A673 (cell line): ENCODE data around the gene XPNPEP2. TPM values are rescaled to one million over a fixed set of nuclear protein-coding genes. Genes with fewer than 3 reads are reported as not detected.
"Not testable (repeated sequence)": the region's sequence is repeated elsewhere in the genome, so short reads cannot be mapped to it uniquely, and the experiment has no call there.

Source experiments
- BruUV-seq: library from RNA; stranded (reverse); fragments of 400-500 nt; replicated peaks from 2 replicates; lab custom pipeline; 2021; lab: Mats Ljungman, UMichigan
- CTCF ChIA-PET: fragments of 300-600 bp; sonication (Branson Sonifier 250); formaldehyde crosslinking; loops from one replicate; lab custom pipeline; 2022; ENCODE audit warnings: antibody characterized with exemption; lab: Charles Lee
- POLR2A ChIA-PET: fragments of 300-600 bp; sonication (Branson Sonifier 250); formaldehyde crosslinking; loops from one replicate; lab custom pipeline; 2022; ENCODE audit warnings: antibody characterized with exemption; ENCODE audit not compliant: low non-redundant PET; lab: Charles Lee
- DNase-seq: peaks from one replicate; pipeline ENCODE4 v3.0.0-alpha.2; 2015; ENCODE audit warnings: low spot score
- H3K27ac ChIP-seq: fragments of 200-600 bp; sonication (generic); 2 replicates; pipeline ENCODE4 v1.5.1; 2016; ENCODE audit warnings: mixed run types, low read depth, mild to moderate bottlenecking, mixed read lengths, antibody characterized with exemption, low read length; ENCODE audit not compliant: poor library complexity, severe bottlenecking
- H3K27me3 ChIP-seq: fragments of 200-600 bp; sonication (generic); replicated peaks from 2 replicates; pipeline ENCODE4 v1.6.1; 2017; ENCODE audit warnings: mixed run types, low read depth, mild to moderate bottlenecking, mixed read lengths, antibody characterized with exemption, low read length; ENCODE audit not compliant: insufficient read depth, poor library complexity
- H3K36me3 ChIP-seq: fragments of 200-600 bp; sonication (generic); 2 replicates; pipeline ENCODE4 v1.6.1; 2016; ENCODE audit warnings: mixed run types, mild to moderate bottlenecking, mixed read lengths, antibody characterized with exemption, low read length; ENCODE audit not compliant: insufficient read depth, poor library complexity, severe bottlenecking
- H3K4me1 ChIP-seq: fragments of 200-600 bp; sonication (generic); 2 replicates; pipeline ENCODE4 v1.6.1; 2017; ENCODE audit warnings: mixed run types, mild to moderate bottlenecking, mixed read lengths, antibody characterized with exemption, low read length; ENCODE audit not compliant: insufficient read depth, poor library complexity, severe bottlenecking
- H3K4me3 ChIP-seq: fragments of 200-600 bp; sonication (generic); 2 replicates; pipeline ENCODE4 v1.5.1; 2016; ENCODE audit warnings: low read depth, mixed run types, mild to moderate bottlenecking, mixed read lengths, low read length; ENCODE audit not compliant: poor library complexity, severe bottlenecking
- H3K9me3 ChIP-seq: fragments of 200-600 bp; sonication (generic); 2 replicates; pipeline ENCODE4 v1.6.1; 2016; ENCODE audit warnings: mixed run types, low read depth, mild to moderate bottlenecking, mixed read lengths, antibody characterized with exemption, low read length; ENCODE audit not compliant: poor library complexity, severe bottlenecking
- EZH2 ChIP-seq: fragments of 200-600 bp; sonication (generic); IDR thresholded peaks from 2 replicates; pipeline ENCODE4 v1.6.1; 2017; ENCODE audit warnings: borderline replicate concordance, low read depth, mild to moderate bottlenecking, mixed read lengths, antibody characterized with exemption, low read length; ENCODE audit not compliant: poor library complexity, severe bottlenecking
- intact Hi-C: fragments of 100-400 bp; cut with micrococcal nuclease; formaldehyde crosslinking; loops from one replicate; pipeline ENCODE4 v1.10.0; 2022; ENCODE audit not compliant: unreplicated experiment
- total RNA-seq: library from RNA; stranded (reverse); gene quantifications from 2 replicates; pipeline ENCODE4 v1.2.3, GENCODE V29; 2021
- TF ChIP-seq, protein P1 (sequence below): fragments of 300-800, 200-600 bp; sonication (generic); conservative IDR thresholded peaks from 2 replicates; pipeline ENCODE4 v1.5.1; 2017; ENCODE audit warnings: low read depth, mild to moderate bottlenecking, antibody characterized with exemption, low read length, moderate library complexity, mixed read lengths

The XPNPEP2 gene
- total RNA-seq, 1 experiment from 2014 or later = not detected

DNA sequence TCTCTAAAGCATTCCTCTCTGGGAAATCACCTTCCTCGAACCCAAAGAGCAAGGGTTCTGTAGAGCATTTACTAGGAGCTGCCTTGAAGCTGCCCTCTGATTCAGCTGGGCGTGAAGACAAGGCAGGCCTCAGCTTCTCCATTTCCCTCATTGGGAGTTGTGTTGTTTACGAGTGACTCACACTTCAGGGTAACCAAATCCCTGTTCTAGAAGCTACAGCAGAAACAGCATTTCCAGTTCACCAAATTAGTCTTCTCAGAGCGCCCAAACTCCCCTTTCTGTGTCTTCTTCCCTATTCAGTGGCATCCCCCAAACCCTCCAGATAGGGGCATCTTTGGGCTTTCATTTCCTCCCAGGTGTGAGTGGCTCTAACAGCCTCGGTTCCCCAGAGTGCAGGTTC, 863 bp upstream of the XPNPEP2 start:
- Histone ChIP-seq H3K4me3 (no peak overlapping the region), H3K9me3 (no peaks in the 10 kb centered on the region), H3K27ac (no peak overlapping the region), H3K36me3 (no peaks in the 10 kb centered on the region), H3K4me1 (no peaks in the 10 kb centered on the region), H3K27me3 (no peaks in the 10 kb centered on the region)
- ChIA-PET POLR2A (no interaction called here), CTCF (no interaction called here)
- intact Hi-C loops = no loop called here
- TF ChIP-seq, protein P1, sequence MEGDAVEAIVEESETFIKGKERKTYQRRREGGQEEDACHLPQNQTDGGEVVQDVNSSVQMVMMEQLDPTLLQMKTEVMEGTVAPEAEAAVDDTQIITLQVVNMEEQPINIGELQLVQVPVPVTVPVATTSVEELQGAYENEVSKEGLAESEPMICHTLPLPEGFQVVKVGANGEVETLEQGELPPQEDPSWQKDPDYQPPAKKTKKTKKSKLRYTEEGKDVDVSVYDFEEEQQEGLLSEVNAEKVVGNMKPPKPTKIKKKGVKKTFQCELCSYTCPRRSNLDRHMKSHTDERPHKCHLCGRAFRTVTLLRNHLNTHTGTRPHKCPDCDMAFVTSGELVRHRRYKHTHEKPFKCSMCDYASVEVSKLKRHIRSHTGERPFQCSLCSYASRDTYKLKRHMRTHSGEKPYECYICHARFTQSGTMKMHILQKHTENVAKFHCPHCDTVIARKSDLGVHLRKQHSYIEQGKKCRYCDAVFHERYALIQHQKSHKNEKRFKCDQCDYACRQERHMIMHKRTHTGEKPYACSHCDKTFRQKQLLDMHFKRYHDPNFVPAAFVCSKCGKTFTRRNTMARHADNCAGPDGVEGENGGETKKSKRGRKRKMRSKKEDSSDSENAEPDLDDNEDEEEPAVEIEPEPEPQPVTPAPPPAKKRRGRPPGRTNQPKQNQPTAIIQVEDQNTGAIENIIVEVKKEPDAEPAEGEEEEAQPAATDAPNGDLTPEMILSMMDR = no peak
- TF ChIP-seq EZH2 = no peak
- BruUV-seq = no TSS peak
- no peak for DNase-seq

DNA sequence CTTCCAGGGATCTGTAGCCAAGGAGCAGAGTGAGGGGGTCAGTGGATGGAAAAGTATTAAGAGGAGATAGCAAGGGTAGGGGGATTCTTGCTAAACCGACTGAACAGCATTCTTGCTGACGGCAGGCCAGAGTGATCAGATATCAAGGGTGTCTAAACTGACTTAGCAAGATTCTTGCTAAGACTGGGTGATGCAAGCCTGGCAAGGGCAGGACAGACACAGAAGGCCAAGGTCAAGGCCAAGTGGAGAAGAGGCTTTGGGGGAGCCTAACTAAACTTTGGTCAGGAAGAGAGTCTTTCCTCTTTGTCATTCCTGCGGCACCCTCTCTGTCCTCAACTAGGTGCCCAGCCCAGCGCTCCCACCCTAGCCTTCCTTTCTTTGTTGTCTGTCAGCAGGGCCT, 799 bp downstream of the XPNPEP2 start:
- H3K4me3 ChIP-seq = no peak overlapping the region
- ChIA-PET POLR2A (no interaction called here), CTCF (no interaction called here)
- BruUV-seq = no TSS peak
- no peak for TF ChIP-seq EZH2
- TF ChIP-seq, protein P1 = no peak
- H3K27ac ChIP-seq = no peak overlapping the region
- no peaks in the 10 kb centered on the region for H3K27me3 ChIP-seq
- H3K4me1 ChIP-seq = no peaks in the 10 kb centered on the region
- DNase-seq = no peak
- H3K9me3 ChIP-seq = no peaks in the 10 kb centered on the region
- H3K36me3 ChIP-seq = no peaks in the 10 kb centered on the region
- intact Hi-C loops = no loop called here

DNA sequence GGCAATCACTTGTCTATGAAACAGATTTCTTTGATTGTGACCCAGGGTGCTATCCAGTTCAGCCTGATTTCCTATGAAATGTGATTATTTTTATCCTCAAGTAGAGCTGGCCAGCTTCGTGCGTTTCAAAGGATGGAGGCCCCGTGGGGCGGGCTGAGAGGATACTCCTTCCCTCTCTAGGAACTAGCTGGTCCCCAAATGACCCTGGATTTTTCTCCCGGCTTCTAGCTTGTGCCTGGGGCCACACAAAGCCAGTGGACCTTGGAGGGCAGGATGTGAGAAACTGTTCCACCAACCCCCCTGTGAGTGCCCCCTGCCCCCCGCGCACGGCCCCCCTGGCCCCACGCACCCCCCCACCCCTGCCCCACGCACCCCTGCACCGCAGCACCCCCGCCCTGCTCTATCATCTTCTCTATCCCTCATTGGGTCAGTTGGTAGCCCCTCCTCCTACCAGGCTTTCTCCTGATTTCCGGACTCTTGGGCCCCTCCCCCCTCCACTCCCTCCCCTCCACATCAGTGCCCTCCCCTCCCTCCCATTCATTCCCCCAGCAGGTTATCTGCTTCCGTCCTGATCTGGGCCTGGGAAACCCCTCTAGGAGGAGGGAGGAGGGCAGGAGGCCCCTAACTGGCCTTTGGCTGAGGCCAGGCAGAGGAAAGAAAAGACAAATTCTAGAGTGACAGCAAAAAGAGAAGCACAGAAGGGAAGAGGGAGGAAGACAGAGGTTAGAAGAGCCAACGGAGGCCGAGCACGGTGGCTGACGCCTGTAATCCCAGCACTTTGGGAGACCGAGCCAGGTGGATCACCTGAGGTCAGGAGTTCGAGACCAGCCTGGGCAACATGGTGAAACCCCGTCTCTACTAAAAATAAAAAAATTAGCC, 3.3 kb downstream of the XPNPEP2 start:
- no peak for TF ChIP-seq EZH2
- TF ChIP-seq, protein P1 = no peak
- Histone ChIP-seq H3K27me3 (no peaks in the 10 kb centered on the region), H3K4me1 (no peaks in the 10 kb centered on the region), H3K9me3 (no peaks in the 10 kb centered on the region), H3K4me3 (no peak overlapping the region), H3K36me3 (no peaks in the 10 kb centered on the region), H3K27ac (no peak overlapping the region)
- ChIA-PET POLR2A (no interaction called here), CTCF (no interaction called here)
- no peak for DNase-seq
- BruUV-seq = no TSS peak
- intact Hi-C loops = no loop called here

DNA sequence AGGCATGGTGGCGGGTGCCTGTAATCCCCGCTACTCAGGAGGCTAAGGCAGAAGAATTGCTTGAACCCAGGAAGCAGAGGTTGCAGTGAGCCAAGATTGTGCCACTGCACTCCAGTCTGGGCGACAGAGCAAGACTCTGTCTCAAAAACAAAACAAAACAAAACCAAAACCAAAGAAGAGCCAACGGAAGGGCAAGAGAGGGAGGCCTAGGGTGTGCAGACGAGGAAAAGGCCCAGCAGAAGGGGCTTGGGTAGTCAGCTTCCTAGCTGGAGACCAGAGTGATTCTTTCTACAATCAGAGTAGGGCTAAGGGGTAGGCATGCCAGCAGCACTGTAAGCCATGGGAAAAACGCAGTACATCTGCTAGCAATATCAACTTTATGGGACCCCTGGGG, 4.0 kb downstream of the XPNPEP2 start:
- H3K9me3 ChIP-seq, intact Hi-C loops, H3K4me1 ChIP-seq, CTCF ChIA-PET, DNase-seq, H3K4me3 ChIP-seq, H3K27ac ChIP-seq, H3K27me3 ChIP-seq, H3K36me3 ChIP-seq, POLR2A ChIA-PET, BruUV-seq: not testable (repeated sequence)
